Adrenal gland (tissue), 12 donors: ENCODE measurements around the gene EMB. TPM values are rescaled to one million over a fixed set of nuclear protein-coding genes. Genes with fewer than 3 reads are reported as not detected.
"Not testable (repeated sequence)": the region's sequence is repeated elsewhere in the genome, so short reads cannot be mapped to it uniquely, and the experiment has no call there.

Source experiments
- DNase-seq, 7 donors: peaks; one replicate each; pipeline ENCODE4 v3.0.0-alpha.2; 2019 to 2020
- H3K27ac ChIP-seq, 5 donors: fragments of 200-600 bp; sonication (generic) in 4 of 5; 1 replicate in 3 of 5; 2 replicates in 2 of 5; pipeline versions ENCODE4 v1.5.1 to v1.8.0; 2016 to 2020; ENCODE audit warnings: mild to moderate bottlenecking in 1 of 5
- H3K27me3 ChIP-seq: fragments of 200-600 bp; 2 replicates; pipeline ENCODE4 v1.8.0; 2021
- H3K36me3 ChIP-seq, 2 donors: fragments of 200-600 bp; replicated peaks in 1 of 2; 1 replicate in 1 of 2; 2 replicates in 1 of 2; pipeline versions ENCODE4 v1.5.1 to v1.8.0; 2018 to 2022
- H3K4me1 ChIP-seq, 2 donors: fragments of 200-600 bp; replicated peaks in 1 of 2; 1 replicate in 1 of 2; 2 replicates in 1 of 2; pipeline versions ENCODE4 v1.5.1 to v1.8.0; 2018 to 2021
- H3K4me3 ChIP-seq, 4 donors: fragments of 200-600 bp; sonication (generic) in 3 of 4; one replicate each; pipeline ENCODE4 v1.5.1; 2016 to 2018
- H3K9me3 ChIP-seq, 3 donors: fragments of 200-600 bp; sonication (generic) in 1 of 3; replicated peaks in 1 of 3; 1 replicate in 2 of 3; 2 replicates in 1 of 3; pipeline versions ENCODE4 v1.5.1 to v1.8.0; 2016 to 2021
- POLR2A ChIP-seq, 2 donors: fragments of 450-650 bp; IDR thresholded peaks; one replicate each; pipeline ENCODE4 v1.6.1; 2017; ENCODE audit warnings: antibody characterized with exemption in 2 of 2, mild to moderate bottlenecking in 2 of 2, moderate library complexity in 1 of 2
- WGBS, 4 donors: extraction: QIAGEN DNeasy Blood & Tissue Kit in 2 of 4; methylation state at CpG; one replicate each; pipeline versions ENCODE4 v1.1.5 to v1.1.7; 2013 to 2017; 5-methylcytosine and 5-hydroxymethylcytosine counted together
- intact Hi-C, 2 donors: fragments of 100-400 bp; cut with DNase I; formaldehyde crosslinking; loops; one replicate each; pipeline versions ENCODE4 v1.14.1 to v1.15.0; 2022 to 2023
- polyA plus RNA-seq, 3 donors: library from polyadenylated mRNA; stranded (reverse); fragments of 200-250 nt in 2 of 3; fragments of 350-450 nt in 1 of 3; fragmentation: Illumina TruSeq in 1 of 3; extraction: RNeasy Lipid Tissue Mini Kit (QIAGEN cat#74804) in 1 of 3; gene quantifications; one replicate each; pipeline ENCODE4 v1.2.3, GENCODE V29; 2013 to 2014
- total RNA-seq, 9 donors: library from RNA; depleted of rRNA in 4 of 9; stranded (reverse); fragments of >200 nt in 4 of 9; fragments of 120-200 nt in 1 of 9; fragmentation: NEBNext Ultra II Directional in 1 of 9; extraction: Animal tissue kit (Norgen Biotek cat#: 25700) in 1 of 9; gene quantifications; one replicate each; pipeline versions ENCODE4 v1.1.0 to v1.2.4, GENCODE V29; 2013 to 2023
- TF ChIP-seq, protein P1 (sequence below), 6 experiments: fragments of 450-650 bp in 4 of 6; fragments of 200-600 bp in 2 of 6; sonication (generic) in 1 of 6; IDR thresholded peaks; 1 replicate in 5 of 6; 2 replicates in 1 of 6; pipeline versions ENCODE4 v1.5.1 to v1.8.0; 2016 to 2021; ENCODE audit warnings: antibody characterized with exemption in 6 of 6, mild to moderate bottlenecking in 2 of 6, moderate library complexity in 1 of 6
- donor health status: healthy with polysubstance abuse.
- donor health status: Bipolar disorder and iron deficiency.
- donor health status: DM: yes; HTN: yes; CAD: no.
- donor health status: DM: no; HTN: no; CAD: no.
- donor health status: DM: no; HTN: no; CAD: no.
- donor health status: DM: yes; HTN: yes; CAD: no.

EMB gene
- total and polyA plus RNA-seq, 12 donors = 6.1 to 78.1 (median 41.9) TPM

DNA sequence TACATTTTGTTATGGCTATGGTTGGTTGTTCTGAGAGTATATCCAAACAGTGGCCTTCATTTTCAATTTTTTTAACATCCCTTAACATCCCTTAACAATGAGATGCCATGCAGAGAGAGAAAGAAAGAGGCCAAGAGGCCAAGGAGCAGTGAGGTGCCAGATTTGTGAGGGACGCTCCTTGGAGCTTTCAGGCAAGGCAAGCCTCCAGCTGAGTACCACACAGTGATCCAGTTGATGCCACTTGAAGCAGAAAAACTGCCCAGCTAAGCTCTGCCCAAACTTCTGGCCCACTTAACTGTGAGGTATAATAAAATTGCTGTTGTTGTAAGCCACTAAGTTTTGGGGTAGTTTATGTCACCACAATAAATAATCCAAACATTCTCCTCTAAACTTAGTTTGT lies 22.6 kb upstream of the EMB start:
- H3K36me3 ChIP-seq = no peaks in the 10 kb centered on the region
- no peaks in the 10 kb centered on the region for H3K9me3 ChIP-seq
- no peak overlapping the region for H3K27ac ChIP-seq
- WGBS, 4 donors = 80 to 100% (median 89%) methylated on average over 1 of the region's 1 CpG
- TF ChIP-seq, protein P1, sequence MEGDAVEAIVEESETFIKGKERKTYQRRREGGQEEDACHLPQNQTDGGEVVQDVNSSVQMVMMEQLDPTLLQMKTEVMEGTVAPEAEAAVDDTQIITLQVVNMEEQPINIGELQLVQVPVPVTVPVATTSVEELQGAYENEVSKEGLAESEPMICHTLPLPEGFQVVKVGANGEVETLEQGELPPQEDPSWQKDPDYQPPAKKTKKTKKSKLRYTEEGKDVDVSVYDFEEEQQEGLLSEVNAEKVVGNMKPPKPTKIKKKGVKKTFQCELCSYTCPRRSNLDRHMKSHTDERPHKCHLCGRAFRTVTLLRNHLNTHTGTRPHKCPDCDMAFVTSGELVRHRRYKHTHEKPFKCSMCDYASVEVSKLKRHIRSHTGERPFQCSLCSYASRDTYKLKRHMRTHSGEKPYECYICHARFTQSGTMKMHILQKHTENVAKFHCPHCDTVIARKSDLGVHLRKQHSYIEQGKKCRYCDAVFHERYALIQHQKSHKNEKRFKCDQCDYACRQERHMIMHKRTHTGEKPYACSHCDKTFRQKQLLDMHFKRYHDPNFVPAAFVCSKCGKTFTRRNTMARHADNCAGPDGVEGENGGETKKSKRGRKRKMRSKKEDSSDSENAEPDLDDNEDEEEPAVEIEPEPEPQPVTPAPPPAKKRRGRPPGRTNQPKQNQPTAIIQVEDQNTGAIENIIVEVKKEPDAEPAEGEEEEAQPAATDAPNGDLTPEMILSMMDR (IDR thresholded peaks at IDR 0.05) = no peak
- TF ChIP-seq POLR2A (IDR thresholded peaks at IDR 0.05) = no peak
- intact Hi-C loops = no loop called here
- H3K4me1 ChIP-seq = peaks cover 4 to 6% of the 10 kb centered on the region in 2 donors
- no peak overlapping the region for H3K4me3 ChIP-seq
- no peaks in the 10 kb centered on the region for H3K27me3 ChIP-seq
- DNase-seq = no peak

GRCh38 chr5:50463047-50463446 lies 22.0 kb upstream of the EMB start:
- Histone ChIP-seq H3K4me3 (no peak overlapping the region), H3K9me3 (no peaks in the 10 kb centered on the region), H3K27me3 (no peaks in the 10 kb centered on the region), H3K36me3 (no peaks in the 10 kb centered on the region), H3K27ac (no peak overlapping the region), H3K4me1 (peaks cover 4 to 6% of the 10 kb centered on the region in 2 donors)
- no peak for DNase-seq
- TF ChIP-seq, protein P1 (IDR thresholded peaks at IDR 0.05) = no peak
- no peak for TF ChIP-seq POLR2A (IDR thresholded peaks at IDR 0.05)
- 57 to 77% (median 75%) methylated on average over 2 of the region's 2 CpGs for WGBS, 4 donors
- intact Hi-C loops = no loop called here

DNA sequence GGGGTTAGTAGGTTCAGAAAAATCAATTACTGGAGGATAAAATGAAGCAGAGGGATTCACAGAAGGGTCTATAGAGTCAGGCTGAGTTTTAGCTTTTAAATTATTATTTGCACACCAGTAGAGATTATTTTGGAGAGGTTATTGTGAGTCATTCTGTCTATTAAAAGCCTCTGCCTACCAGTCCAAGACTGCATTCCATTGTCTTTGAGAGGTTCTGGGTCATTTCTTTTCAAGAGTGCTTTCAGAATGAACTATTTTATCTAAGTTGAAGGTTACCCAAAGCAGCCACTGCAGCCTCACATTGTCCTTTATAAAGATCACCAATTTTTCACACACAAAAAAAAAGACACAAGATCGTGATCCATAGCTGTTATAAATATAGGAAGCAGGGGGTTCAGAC lies 21.5 kb upstream of the EMB start:
- 26 to 55% (median 37%) methylated on average over 1 of the region's 1 CpG for WGBS, 4 donors

GRCh38 chr5:50458372-50458771 lies 17.3 kb upstream of the EMB start:
- 70 to 85% (median 83%) methylated on average over 3 to 9 of the region's 9 CpGs for WGBS, 4 donors
- H3K4me1 ChIP-seq, intact Hi-C loops, H3K4me3 ChIP-seq, H3K27me3 ChIP-seq, H3K9me3 ChIP-seq, H3K27ac ChIP-seq, H3K36me3 ChIP-seq, DNase-seq: not testable (repeated sequence)

More for the DNA sequence above, 21.5 kb upstream of the EMB start:
- intact Hi-C loops, H3K36me3 ChIP-seq, DNase-seq, H3K4me1 ChIP-seq, H3K4me3 ChIP-seq, H3K27ac ChIP-seq, H3K9me3 ChIP-seq, H3K27me3 ChIP-seq: not testable (repeated sequence)

DNA sequence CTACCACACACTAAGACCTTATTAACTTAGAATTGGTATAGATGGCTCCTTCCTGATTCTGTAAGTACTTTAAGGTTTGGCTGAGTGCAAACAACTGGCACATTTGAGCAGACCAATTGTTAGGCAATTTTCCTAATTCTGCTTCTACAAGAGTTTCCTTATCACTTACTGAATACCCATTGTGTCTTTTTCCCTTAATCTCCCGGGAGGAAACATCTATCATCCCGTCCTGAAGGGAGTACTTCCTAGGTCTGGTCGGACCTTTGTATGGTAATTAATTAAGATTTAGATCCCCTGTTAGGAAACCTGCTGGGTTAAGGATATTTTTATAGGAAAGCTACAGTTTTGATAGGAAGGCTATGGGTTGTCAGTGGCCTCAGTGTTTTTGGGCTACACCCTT lies 8.2 kb upstream of the EMB start:
- WGBS, 4 donors = 40 to 52% (median 45%) methylated on average over 3 of the region's 3 CpGs
- H3K4me1 ChIP-seq, intact Hi-C loops, H3K27ac ChIP-seq, DNase-seq, H3K4me3 ChIP-seq, H3K9me3 ChIP-seq, H3K36me3 ChIP-seq, H3K27me3 ChIP-seq: not testable (repeated sequence)

DNA sequence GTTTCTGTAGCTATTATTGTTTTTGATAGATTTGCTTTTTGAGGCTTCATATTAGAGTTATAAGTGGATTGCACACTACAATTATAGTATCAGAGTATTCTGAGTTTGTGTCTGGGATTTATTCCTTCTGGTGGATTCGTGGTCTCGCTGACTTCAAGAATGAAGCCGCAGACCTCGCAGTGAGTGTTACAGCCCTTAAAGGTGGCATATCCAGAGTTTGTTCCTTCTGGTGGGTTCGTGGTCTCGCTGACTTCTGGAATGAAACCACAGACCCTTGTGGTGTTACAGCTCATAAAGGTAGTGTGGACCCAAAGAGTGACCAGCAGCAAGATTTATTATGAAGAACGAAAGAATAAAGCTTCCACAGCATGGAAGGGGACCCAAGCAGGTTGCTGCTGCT lies 6.9 kb upstream of the EMB start:
- H3K27me3 ChIP-seq = no peaks in the 10 kb centered on the region
- no peaks in the 10 kb centered on the region for H3K4me1 ChIP-seq
- H3K36me3 ChIP-seq = no peaks in the 10 kb centered on the region
- no peak for DNase-seq
- TF ChIP-seq POLR2A (IDR thresholded peaks at IDR 0.05) = no peak
- TF ChIP-seq, protein P1 (IDR thresholded peaks at IDR 0.05) = no peak
- intact Hi-C loops = no loop called here
- no peak overlapping the region for H3K27ac ChIP-seq
- WGBS, 4 donors = 77 to 89% (median 86%) methylated on average over 7 of the region's 7 CpGs
- H3K9me3 ChIP-seq = no peaks in the 10 kb centered on the region
- H3K4me3 ChIP-seq = no peak overlapping the region
